A673 (cell line): Measurements from ENCODE around the gene PELI3.

ENCODE experiments used
- EZH2 ChIP-seq: fragments of 200-600 bp; sonication (generic); IDR thresholded peaks from 2 replicates; pipeline ENCODE4 v1.6.1; 2017; ENCODE audit warnings: borderline replicate concordance, low read depth, mild to moderate bottlenecking, mixed read lengths, antibody characterized with exemption, low read length; ENCODE audit not compliant: poor library complexity, severe bottlenecking
- TF ChIP-seq, protein P1 (sequence below): fragments of 300-800, 200-600 bp; sonication (generic); conservative IDR thresholded peaks from 2 replicates; pipeline ENCODE4 v1.5.1; 2017; ENCODE audit warnings: low read depth, mild to moderate bottlenecking, antibody characterized with exemption, low read length, moderate library complexity, mixed read lengths

DNA sequence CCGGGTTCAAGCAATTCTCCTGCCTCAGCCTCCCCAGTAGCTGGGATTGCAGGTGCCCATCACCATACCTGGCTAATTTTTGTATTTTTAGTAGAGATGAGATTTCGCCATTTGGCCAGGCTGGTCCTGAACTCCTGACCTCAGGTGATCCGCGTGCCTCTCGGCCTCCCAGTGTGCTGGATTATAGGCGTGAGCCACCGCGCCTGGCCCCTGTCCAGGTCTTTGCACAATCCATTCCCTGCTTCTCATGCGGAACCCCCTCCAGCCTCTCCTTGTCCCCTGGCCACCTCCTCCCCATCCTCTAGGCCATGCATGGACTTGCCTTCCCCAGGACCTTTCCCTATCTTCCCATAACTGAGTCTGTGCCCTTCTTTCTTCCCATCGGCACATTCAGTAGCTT lies 22.3 kb downstream of the PELI3 start:
- TF ChIP-seq EZH2 = no peak
- TF ChIP-seq, protein P1, sequence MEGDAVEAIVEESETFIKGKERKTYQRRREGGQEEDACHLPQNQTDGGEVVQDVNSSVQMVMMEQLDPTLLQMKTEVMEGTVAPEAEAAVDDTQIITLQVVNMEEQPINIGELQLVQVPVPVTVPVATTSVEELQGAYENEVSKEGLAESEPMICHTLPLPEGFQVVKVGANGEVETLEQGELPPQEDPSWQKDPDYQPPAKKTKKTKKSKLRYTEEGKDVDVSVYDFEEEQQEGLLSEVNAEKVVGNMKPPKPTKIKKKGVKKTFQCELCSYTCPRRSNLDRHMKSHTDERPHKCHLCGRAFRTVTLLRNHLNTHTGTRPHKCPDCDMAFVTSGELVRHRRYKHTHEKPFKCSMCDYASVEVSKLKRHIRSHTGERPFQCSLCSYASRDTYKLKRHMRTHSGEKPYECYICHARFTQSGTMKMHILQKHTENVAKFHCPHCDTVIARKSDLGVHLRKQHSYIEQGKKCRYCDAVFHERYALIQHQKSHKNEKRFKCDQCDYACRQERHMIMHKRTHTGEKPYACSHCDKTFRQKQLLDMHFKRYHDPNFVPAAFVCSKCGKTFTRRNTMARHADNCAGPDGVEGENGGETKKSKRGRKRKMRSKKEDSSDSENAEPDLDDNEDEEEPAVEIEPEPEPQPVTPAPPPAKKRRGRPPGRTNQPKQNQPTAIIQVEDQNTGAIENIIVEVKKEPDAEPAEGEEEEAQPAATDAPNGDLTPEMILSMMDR = no peak
